Medulla oblongata (tissue), 1 donor: ENCODE results near the gene ATXN3L.

Source experiments
- DNase-seq: peaks from one replicate; pipeline ENCODE4 v3.0.0-alpha.2; 2015; ENCODE audit errors: extremely low spot score

ATXN3L gene

GRCh38 chrX:13319953-13320352 is at the start of gene ATXN3L:
ATXN3L (minus strand) TSS chrX:13320053; CDS start chrX:13319934, 119 bp downstream.
- DNase-seq, result no peak

- peak; percentile 6 for DNase-seq
Observed at GRCh38 chrX:13369256-13370030, 49.6 kb upstream of the ATXN3L start.

- DNase-seq, result no peak
Observed at GRCh38 chrX:13367950-13368349, 48.1 kb upstream of the ATXN3L start.

- no peak for DNase-seq
Observed at GRCh38 chrX:13366698-13367097, 46.8 kb upstream of the ATXN3L start.

- no peak for DNase-seq
Observed at GRCh38 chrX:13365161-13365560, 45.3 kb upstream of the ATXN3L start.

GRCh38 chrX:13364230-13364857 is 44.5 kb upstream of the ATXN3L start:
- DNase-seq, result no peak

GRCh38 chrX:13360146-13360545 is 40.3 kb upstream of the ATXN3L start:
- no peak for DNase-seq

- DNase-seq, result peak; percentile 4
Observed at GRCh38 chrX:13357925-13358324, 38.1 kb upstream of the ATXN3L start.

GRCh38 chrX:13346646-13347045 is 26.8 kb upstream of the ATXN3L start:
- DNase-seq, result no peak

GRCh38 chrX:13345438-13345837 is 25.6 kb upstream of the ATXN3L start:
- no peak for DNase-seq

GRCh38 chrX:13345037-13345436 is 25.2 kb upstream of the ATXN3L start:
- DNase-seq, result no peak

- no peak for DNase-seq
Observed at GRCh38 chrX:13341491-13342101, 21.7 kb upstream of the ATXN3L start.

GRCh38 chrX:13340182-13340791 is 20.4 kb upstream of the ATXN3L start:
- DNase-seq, result no peak

GRCh38 chrX:13339607-13340006 is 19.8 kb upstream of the ATXN3L start:
- no peak for DNase-seq

- DNase-seq, result no peak
Observed at GRCh38 chrX:13338996-13339515, 19.2 kb upstream of the ATXN3L start.

- no peak for DNase-seq
Observed at GRCh38 chrX:13334491-13334890, 14.6 kb upstream of the ATXN3L start.

- no peak for DNase-seq
Observed at GRCh38 chrX:13330446-13330845, 10.6 kb upstream of the ATXN3L start.

- DNase-seq, result no peak
Observed at GRCh38 chrX:13327666-13328065, 7.8 kb upstream of the ATXN3L start.

- DNase-seq, result no peak
Observed at GRCh38 chrX:13323241-13323640, 3.4 kb upstream of the ATXN3L start.

GRCh38 chrX:13317366-13317765 is 2.5 kb downstream of the ATXN3L start:
- DNase-seq, result no peak

- no peak for DNase-seq
Observed at GRCh38 chrX:13311560-13311959, 8.3 kb downstream of the ATXN3L start.

GRCh38 chrX:13309631-13310030 is 10.2 kb downstream of the ATXN3L start:
- DNase-seq, result no peak
